Inflammatory macrophage treated with lipopolysaccharide for 4 hours (primary cell): ENCODE results near the gene FARS2.

ENCODE experiments used
- DNase-seq: peaks from one replicate; pipeline ENCODE4 v3.0.0-alpha.2; 2020

The FARS2 gene

GRCh38 chr6:5383856-5384255 is 122.5 kb downstream of the FARS2 start:
- no peak for DNase-seq

GRCh38 chr6:5384276-5384675 is 123.0 kb downstream of the FARS2 start:
- no peak for DNase-seq

GRCh38 chr6:5388326-5388725 is 127.0 kb downstream of the FARS2 start:
- DNase-seq: no peak

GRCh38 chr6:5389086-5389745 is 127.9 kb downstream of the FARS2 start:
- DNase-seq: no peak

GRCh38 chr6:5390177-5390576 is 128.9 kb downstream of the FARS2 start:
- DNase-seq: no peak

- DNase-seq: no peak
Observed at GRCh38 chr6:5394280-5394679, 133.0 kb downstream of the FARS2 start.

GRCh38 chr6:5395719-5396118 is 134.4 kb downstream of the FARS2 start:
- DNase-seq: no peak

GRCh38 chr6:5398530-5398929 is 137.2 kb downstream of the FARS2 start:
- DNase-seq: peak; percentile 73

- DNase-seq: no peak
Observed at GRCh38 chr6:5399391-5399790, 138.1 kb downstream of the FARS2 start.

- peak; percentile 12 for DNase-seq
Observed at GRCh38 chr6:5401845-5402738, 140.8 kb downstream of the FARS2 start.

GRCh38 chr6:5403076-5403475 is 141.8 kb downstream of the FARS2 start:
- no peak for DNase-seq

GRCh38 chr6:5403609-5404008 is 142.3 kb downstream of the FARS2 start:
- DNase-seq: no peak

GRCh38 chr6:5405976-5406375 is 144.7 kb downstream of the FARS2 start:
- no peak for DNase-seq

- no peak for DNase-seq
Observed at GRCh38 chr6:5411414-5411813, 150.1 kb downstream of the FARS2 start.

GRCh38 chr6:5412017-5412416 is 150.7 kb downstream of the FARS2 start:
- DNase-seq: no peak

- DNase-seq: no peak
Observed at GRCh38 chr6:5412663-5413062, 151.3 kb downstream of the FARS2 start.

- DNase-seq: no peak
Observed at GRCh38 chr6:5416250-5416649, 154.9 kb downstream of the FARS2 start.

GRCh38 chr6:5422321-5422915 is 161.1 kb downstream of the FARS2 start:
- DNase-seq: no peak

GRCh38 chr6:5423251-5423650 is 161.9 kb downstream of the FARS2 start:
- no peak for DNase-seq

- no peak for DNase-seq
Observed at GRCh38 chr6:5424726-5425125, 163.4 kb downstream of the FARS2 start.

- no peak for DNase-seq
Observed at GRCh38 chr6:5425267-5425666, 164.0 kb downstream of the FARS2 start.

GRCh38 chr6:5425797-5426196 is 164.5 kb downstream of the FARS2 start:
- DNase-seq: no peak

GRCh38 chr6:5427586-5427985 is 166.3 kb downstream of the FARS2 start:
- no peak for DNase-seq

GRCh38 chr6:5433324-5433723 is 172.0 kb downstream of the FARS2 start:
- DNase-seq: no peak
